ENCODE data around the gene CMIP.

Gene CMIP

DNA sequence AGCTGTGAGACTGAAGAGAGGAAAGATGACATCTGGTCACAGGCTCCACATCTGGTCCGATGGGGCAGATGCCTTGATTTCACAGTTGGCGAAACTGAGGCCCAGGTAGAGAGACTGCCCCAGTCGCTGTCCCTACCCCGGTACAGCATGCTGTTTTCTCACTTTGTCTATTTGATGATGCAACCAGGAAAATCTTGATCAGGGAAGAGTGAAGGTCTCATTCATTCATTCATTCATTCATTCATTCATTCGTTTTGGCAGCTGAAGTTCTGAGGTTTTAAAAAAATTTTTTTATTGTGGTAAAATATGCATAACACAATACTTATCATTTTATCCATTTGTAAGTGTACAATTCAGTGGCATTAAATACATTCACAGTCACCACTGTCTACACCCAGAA, 19.7 kb downstream of the CMIP start:
- no peak for FAIRE-seq

DNA sequence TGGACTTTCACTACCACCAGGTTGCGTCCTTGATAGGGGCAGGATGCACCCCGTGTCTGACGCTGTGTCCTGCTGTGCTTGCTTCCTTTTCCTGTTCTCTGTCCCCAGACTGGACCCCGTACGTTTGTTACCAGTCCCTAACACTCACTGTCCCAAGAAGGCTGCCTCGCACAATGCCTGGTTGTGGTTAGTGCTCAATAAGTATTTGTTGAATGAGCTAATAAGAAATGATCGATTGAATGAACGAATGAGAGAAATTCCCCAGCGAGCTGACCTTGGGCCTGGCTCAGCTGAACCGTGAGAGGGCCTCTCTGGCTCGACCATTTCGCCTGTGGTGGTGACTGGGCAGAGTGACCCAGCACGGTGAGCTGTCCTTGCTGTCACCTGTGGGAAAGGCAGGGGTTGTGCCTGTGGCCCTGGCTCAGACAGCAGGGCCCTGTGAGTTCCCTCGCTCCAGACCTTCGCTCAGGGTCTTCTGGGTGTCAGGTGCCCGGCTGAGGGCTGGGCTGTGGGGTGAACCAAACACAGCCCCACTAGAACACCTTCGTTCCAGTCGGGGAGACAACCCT, 20.9 kb downstream of the CMIP start:
- FAIRE-seq = no peak

DNA sequence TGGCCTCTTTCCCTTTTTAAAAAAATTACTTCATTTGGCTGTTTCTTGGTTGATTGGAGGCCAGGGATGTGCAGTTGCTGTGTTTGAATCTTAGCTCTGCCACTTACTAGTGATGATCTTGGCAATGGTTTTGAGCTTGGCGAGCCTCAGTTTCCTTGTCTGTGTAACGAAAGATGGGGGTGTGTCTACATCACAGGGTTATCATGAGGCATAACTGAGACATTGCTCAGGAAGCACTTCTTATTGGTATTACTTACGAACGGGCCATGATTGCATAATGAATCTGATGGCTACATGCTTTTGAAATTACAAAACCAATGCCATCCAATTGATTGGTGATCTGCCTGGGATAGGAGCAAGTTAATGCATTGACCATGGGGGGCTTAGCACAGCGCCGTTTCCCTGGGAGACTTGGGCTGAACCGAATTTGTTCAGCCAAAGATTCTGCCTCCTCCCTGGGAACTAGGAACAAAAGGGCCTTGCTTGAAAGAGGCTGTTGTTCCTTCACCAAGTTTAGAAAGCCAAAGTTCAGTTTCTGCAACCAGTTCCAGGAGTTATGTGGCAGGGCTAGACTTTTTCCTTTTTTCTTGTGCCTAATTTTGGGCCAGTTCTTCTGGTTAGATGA, 21.9 kb downstream of the CMIP start:
- no peak for FAIRE-seq

DNA sequence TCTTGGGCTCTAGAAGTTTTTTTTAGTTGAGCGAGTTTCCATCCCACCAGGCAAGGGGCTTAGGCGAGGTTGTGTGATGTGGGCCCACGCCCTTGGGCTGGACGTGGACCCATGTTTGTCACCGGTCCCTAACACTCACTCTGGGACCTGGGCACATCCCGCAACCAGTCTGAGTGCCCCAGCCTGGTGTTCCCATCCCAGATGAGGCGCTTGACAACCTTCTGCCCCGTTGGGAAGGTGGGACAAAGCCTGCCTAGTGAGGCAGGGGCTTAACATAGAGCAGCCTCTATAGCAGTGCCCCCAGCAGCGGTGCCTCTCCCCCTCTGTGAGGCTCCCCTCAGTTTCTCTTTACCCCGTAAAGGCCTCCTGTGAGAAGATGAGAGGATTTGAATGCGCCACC, 22.5 kb downstream of the CMIP start:
- FAIRE-seq = no peak

DNA sequence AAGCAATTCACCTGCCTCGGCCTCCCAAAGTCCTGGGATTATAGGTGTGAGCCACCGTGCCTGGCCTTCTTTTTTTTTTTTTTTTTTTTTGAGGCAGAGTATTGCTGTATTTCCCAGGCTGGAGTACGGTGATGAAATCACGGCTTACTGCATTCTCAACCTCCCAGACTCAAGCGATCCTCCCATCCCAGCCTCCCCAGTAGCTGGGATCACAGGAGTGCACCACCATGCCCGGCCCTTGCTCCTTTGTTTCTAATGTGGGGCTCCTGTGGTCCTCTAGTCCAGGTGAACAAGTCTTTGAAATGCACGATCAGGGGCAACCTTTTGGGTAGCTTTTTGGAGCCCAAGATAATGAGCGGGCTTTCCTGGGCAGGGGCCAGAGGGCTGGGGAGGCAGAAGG, 23.2 kb downstream of the CMIP start:
- FAIRE-seq = no peak

DNA sequence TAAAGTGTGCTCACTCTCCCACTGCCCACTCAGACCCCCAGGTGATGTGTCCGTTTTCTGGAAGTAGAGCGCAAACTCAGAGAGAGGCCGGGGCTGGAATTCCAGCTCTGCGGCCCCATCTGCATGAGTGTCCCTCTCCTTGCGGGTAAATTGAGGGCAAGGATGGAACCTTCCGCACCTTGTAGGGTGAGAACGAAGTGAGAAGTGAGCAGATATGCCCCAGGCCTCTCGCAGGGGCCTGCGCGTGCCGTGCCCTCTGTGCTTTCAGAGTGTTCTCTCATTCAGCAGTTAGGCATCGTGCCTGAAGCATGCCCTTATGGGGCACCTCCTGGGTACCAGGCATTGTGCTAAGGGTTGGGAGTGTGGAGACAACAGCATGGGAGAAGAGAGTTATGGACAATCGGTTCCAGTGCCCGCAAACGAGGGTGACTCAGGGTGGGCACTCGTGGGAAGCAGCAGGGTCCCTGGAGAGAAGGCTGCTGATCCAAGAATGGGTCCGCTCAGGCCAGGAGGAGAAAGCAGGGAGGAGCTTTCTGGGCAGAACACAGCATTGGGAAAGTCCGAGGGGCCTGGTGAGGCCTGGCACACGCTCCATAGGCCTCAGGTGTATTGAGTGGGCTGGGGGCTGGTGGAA, 23.8 kb downstream of the CMIP start:
- no peak for FAIRE-seq

DNA sequence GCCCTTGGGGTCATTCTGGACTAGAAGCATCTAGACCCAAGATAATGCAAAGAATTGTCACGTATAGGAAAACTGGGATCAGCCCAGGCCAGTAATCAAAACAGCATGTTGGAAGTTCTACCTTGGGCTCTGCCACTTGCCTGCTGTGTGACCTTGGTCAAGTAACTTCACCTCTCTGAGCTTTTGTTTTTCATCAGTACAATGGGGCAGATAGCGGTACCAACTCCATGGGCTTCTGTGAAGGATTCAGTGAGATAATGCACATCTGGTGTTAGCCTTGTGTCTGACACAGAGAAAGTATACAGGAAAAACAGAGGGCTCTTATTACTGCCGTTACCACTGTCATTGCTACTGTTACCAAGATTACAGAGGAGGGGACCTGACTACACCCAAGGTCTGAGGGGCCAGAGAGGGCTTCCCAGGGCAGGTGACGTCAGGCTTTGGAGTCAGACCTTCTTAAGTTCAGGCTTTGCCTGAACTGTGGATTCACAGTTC, 24.6 kb downstream of the CMIP start:
- FAIRE-seq = no peak

DNA sequence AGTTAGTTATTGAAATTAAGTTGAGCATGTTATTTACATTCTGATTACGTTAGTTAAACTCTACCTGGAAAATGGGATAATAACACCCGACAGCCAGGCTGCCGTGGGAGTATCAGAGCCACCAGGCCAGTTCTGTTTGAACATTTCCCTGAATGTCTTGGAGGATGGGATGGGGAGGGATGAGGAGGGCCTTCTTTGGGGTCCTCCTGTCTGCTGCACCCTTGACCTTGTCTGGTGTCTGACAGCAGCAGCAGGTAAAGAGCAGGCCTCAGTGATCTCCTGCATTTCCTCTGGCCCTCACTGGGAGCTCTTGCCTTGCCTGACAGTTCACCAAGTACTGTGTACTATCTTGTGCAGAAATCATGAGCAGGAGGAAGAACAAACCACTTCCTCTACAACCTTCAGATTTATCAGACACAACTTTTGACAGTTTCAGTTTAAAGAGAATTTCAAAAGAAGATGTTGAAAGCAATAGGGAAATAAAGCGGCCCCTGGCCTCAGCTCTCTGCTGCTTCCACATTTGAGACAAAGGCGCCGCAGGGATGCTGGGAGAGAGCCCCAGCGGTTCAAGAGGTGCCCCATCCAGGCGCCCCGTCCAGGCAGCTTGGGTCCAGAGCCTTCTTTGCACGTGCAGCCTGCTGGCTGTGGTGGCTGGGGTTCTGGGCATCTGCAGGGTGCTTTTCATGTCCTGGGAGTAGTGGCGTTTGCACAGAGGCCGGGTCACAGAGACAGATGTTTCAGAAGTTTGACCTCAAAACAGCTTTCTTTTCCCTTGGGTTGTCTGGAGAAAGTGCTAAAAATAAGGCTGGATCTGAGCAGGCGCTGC, 25.3 kb downstream of the CMIP start:
- no peak for FAIRE-seq

DNA sequence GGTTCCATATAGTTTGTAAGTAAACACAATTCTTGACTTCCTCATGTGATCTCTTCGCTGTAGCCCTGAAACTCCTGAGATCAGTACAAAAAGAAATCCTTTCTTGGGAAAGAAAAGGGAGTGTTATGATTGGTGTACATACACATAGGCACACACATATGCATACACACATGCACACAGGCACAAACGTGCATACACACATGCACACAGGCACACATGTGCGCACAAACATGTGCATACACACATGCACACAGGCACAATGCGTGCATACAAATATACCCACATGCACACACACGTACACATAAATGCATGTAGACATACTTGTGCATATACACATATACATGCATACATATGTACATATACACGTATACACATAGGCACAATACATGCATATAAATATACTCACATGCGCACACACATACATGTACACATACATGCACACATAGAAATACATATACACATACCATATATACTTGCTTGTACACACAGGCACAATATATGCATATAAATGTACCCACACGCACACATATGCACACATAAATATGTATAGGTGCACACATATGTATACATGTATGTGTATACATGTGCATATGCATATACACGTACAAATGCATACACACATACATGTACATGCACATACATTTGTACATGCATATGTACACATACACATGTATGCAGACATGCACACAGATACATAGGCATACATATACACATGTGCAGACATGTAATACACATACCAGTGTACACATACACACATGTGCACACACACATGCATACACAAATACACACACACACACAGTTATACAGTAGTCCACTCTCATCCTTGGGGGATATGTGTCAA, 26.4 kb downstream of the CMIP start:
- no peak for FAIRE-seq

DNA sequence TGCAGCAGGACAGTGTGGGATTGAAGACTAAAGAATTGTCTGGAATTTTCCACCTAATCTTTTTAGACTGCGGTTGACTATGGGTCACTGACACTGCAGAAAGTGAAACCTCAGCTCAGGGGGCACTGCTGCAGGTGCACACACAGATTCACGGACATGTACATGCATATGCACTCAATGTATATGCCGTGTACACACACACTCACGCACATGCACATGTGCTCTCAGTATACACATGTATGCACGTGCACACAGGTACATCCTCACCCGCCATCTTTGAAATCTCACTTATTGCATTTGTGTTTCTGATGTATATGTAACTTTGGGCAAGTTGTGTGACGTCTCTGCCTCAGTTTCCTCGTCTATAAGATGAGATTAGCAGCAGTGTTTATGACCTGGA, 27.3 kb downstream of the CMIP start:
- no peak for FAIRE-seq

DNA sequence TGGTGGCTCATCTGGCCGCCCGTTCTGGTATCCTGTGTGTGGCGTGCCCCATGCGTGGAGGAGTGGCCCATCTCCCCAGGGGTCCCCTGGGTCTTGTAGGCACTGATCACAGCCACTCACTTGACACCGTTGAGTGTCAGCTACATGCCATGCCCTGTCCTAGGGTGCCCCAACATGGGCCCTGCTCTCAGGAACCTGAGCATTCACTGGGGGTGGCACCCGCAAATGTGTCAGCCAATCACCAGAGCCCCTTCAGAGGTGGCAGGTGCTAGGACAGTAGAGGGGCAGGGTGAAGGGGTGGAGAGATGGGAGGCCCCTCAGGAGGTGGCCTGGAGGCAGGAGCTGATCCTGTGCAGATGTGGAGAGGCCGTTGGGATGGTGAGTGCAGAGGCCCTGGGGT, 27.8 kb downstream of the CMIP start:
- FAIRE-seq = no peak

DNA sequence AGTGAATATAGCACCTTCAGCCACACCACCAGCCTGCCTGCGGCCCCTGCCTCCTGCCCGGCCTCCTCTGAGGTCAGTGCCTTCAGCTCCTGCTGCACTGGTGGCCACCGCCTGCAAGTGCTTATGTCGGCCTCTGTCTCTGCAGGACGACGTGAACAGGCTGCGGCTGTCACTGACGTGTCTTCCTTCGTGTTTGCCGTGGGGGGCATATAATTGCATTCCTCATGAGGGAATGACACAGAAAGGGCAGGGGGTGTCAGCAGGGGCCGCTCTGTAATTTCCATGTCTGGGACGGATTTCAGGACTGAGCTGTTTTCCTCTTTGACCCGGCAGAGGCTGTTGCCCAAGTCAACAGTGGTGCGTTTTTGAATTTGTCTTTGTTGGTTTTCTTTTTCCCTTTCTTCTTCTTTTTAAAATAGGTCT, 28.5 kb downstream of the CMIP start:
- FAIRE-seq = no peak

DNA sequence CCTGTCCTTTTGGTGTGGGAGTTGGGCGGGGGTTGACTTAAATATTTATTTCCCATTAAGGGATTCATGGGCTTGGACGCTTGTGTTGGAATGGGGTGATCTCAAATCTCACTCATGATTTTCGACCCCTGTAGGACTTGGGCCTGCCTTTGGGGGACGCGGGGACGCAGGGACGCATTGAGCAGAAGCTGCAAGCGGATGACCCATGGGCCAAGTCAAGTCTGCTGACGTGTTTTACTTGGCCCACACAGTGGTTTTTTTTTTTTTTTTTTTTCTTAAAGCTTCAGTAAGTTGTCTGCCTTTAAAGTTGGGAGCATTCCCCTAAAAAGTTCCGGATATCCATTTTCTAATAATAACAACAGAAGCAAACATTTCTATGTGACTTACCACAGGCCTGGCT, 28.9 kb downstream of the CMIP start:
- FAIRE-seq = no peak

DNA sequence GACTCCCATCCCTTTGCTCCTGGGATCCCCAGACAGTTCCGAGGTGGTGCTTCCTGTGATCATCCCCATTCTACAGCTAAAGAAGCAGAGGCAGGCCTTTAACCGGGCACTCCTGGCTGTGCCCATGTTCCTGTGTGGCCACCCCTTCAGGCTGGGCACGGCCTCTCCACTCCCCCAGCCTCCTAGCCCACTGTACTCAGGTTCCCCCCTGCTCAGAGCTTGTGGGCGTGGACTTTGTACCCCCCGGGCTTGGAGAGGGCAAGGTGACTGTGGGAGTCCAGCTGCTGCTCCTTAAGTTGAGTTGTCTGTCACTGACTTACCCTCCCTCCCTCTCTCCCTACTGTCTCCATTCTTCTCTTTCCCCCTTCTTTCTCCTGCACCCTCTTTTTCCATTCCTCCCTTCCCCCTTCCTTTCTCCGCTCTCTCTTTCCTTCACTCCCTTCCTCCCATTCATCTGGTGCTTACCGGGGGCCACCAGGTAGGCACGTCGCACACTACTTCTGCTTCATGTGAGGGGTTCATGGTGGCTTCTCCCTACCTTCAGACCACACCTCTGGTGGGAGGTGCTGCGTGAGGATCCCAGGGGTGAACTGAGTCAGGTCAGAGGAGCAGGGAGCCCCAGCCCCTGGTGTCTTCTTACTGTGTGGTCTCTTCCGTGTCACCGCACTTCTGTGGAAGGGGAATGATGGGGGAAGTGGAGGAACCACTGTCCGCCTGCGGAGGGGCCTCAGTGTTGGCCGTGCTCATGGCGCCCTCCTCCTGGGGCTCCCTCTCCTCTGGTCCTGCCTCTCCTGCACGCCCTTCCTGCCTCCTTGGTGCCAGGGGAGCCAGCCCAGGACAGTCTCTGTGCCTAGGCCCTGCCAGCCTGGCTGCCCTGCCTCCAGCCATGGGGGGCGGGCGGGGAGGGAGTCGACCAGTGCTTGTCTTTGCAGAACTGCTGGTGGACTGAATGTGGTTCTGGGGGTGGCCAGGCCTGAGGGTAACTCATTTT, 29.7 kb downstream of the CMIP start:
- no peak for FAIRE-seq

DNA sequence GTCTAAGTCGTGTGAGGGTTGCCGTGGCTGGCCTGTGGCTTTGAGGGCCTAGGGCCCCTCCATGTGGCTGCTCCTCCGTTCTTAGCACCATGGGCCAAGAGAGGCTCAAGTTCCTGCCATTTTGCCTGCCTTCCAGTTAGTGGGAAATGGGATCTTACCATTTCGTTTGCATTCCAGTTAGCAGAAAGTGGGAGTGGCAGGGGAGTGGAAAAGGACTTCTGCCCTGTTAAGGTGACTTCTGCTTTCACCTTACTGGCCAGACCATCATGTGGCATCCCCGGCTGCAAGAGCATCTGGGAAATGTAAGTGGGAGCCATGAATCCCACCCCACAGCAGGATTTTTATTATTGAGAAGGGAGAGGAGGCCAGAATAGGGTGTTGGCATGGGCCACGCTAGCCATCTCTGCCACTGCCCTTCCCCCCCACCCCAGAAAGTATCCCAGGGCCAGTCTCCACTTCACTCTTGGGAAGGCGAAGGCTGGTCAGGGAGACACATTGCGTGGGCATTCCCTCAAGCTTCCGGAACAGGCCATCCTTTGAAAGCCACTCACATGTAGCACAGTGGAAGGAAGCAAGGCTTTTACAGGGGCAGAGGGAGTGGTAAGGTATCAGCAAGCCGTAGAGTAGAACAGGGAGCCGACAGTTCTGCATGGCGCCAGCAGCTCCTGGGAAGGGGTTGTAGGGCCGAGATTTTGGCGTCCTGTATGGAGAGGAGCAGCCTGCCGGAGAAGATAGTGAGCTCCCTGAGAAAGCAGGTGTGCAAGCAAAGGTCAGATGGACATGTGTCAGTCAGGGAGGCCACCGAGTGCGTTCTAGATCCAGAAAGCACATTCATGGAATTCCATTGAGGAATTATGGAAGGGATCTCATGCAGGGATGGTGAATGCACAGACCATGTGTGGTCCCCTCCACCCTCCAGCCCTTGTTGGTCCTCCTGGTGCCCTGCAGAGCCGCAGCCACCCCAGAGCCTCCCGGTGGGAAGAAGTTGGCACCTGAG, 33.4 kb downstream of the CMIP start:
- no peak for FAIRE-seq

DNA sequence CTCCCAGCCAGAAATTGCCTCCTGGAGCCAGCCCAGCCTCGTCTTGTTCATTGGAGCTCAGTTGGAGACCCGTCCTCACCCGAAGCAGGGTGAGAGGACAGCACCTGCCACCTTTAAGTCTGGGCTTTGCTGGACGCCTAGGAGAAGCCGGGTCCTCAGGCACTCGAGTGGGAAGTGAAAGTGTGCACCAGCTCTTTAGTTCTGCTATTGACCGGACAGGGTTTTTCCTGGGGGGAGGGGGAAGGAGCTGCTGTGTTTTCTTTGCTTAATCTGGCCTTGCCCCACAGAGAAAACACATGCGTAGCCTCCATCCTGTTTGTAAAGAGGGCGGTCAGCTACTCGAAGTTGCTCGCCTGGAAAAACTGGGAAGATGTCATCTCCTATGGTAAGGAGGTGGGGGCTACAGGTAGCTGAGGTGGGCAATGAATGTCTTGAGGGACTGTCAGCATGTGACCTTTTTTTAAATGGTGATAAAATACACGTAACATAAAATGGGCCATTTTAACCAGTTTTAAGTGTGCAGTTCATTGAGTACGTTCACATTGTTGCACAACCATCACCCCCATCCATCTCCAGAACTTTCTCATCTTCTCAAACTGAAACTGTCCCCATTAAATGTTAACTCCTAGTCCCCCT, 34.4 kb downstream of the CMIP start:
- no peak for FAIRE-seq

DNA sequence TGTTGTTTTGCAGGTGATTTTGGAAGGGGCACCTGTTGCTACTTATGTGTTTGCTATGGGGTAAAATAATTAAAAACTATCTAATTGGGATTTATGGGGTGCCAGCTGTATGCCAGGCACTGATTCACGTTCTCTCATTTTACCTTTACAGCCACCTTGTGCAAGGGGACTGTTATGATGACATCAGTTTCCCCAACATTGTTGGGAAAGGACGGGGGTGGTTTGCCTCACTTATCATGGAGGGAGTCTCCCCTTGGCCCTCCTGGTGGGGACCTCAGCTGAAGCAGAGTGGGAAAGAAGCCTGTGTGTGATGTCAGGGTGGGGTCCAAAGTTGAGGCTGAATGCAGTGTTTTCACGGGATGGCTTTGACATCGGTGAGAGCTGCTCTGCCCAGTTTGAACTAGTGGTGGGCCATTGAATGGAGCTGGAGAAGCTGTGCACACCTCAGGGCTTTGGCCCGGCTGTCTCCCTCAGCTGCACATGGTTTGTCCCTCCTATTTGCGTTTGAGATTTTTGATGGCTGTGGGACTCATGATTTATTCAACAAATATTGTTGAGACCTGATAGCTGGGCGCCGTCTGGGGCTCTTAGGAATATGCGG, 36.1 kb downstream of the CMIP start:
- FAIRE-seq = no peak

DNA sequence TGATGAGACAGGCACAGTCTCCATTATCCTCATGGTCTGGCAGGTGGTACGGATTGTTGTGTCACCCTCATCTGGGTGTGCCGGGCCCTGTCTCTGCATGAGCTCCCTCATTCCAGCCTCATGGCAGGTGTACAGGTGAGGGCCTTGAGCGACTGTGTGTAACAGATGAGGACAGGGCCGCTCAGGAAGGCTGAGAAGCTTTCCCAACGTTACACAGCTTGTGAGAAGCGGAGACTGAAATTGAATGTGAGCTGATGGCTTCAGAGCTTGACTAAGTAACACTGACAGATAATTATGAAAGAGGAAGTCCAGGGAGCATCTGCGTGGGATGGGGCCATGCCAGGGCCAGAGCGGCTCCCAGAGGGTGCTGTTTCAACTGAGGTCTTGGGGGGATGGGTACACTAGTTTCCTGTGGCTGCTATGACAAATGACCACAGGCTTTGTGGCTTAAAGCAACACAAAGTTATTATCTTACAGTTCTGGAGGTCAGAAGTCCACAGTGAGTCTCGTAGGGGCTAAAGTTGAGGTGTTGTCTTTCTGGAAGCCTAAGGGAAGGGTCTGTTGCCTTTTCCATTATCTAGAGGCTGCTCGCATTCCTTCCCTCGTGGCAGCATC, 36.7 kb downstream of the CMIP start:
- no peak for FAIRE-seq
